Upper lobe of left lung (tissue), 6 donors: ENCODE data around the gene PARG. TPM values are rescaled to one million over a fixed set of nuclear protein-coding genes. Genes with fewer than 3 reads are reported as not detected.

Experiments used
- ATAC-seq, 2 donors: fragments of 200-7000 bp; cut with Tn5 transposase; one replicate each; pipeline ENCODE4 v1.9.1; 2022; ENCODE audit warnings: mild to moderate bottlenecking in 2 of 2, moderate library complexity in 2 of 2; ENCODE audit not compliant: low FRiP score in 2 of 2
- DNase-seq, 2 donors: peaks; one replicate each; pipeline ENCODE4 v3.0.0-alpha.2; 2019 to 2020
- H3K27ac ChIP-seq, 4 donors: fragments of 200-600 bp; sonication (generic); one replicate each; pipeline ENCODE4 v1.5.1; 2016 to 2019
- H3K27me3 ChIP-seq, 4 donors: fragments of 200-600 bp; sonication (generic); one replicate each; pipeline ENCODE4 v1.5.1; 2017 to 2019
- H3K36me3 ChIP-seq, 4 donors: fragments of 200-600 bp; sonication (generic); one replicate each; pipeline ENCODE4 v1.5.1; 2016 to 2019
- H3K4me1 ChIP-seq, 4 donors: fragments of 200-600 bp; sonication (generic); one replicate each; pipeline ENCODE4 v1.5.1; 2018 to 2019
- H3K4me3 ChIP-seq, 4 donors: fragments of 200-600 bp; sonication (generic); one replicate each; pipeline ENCODE4 v1.5.1; 2017 to 2019; ENCODE audit warnings: mild to moderate bottlenecking in 2 of 4, moderate library complexity in 1 of 4
- H3K9me3 ChIP-seq, 4 donors: fragments of 200-600 bp; sonication (generic); one replicate each; pipeline ENCODE4 v1.5.1; 2018 to 2019
- CTCF ChIP-seq, 6 experiments: fragments of 450-650 bp in 4 of 6; fragments of 200-600 bp in 2 of 6; sonication (generic) in 2 of 6; IDR thresholded peaks; one replicate each; pipeline ENCODE4 v1.5.1; 2016 to 2019; ENCODE audit warnings: antibody characterized with exemption in 6 of 6
- EP300 ChIP-seq, 4 donors: sonication (generic); formaldehyde crosslinking; IDR thresholded peaks; one replicate each; pipeline ENCODE4 v1.5.1; 2017; ENCODE audit warnings: antibody characterized with exemption in 4 of 4, control low read depth in 2 of 4
- POLR2A ChIP-seq, 4 donors: fragments of 450-650 bp; IDR thresholded peaks; one replicate each; pipeline ENCODE4 v1.5.1; 2016 to 2017; ENCODE audit warnings: antibody characterized with exemption in 4 of 4, mild to moderate bottlenecking in 2 of 4
- POLR2AphosphoS5 ChIP-seq, 2 donors: sonication (generic); formaldehyde crosslinking; IDR thresholded peaks; one replicate each; pipeline ENCODE4 v1.5.1; 2017; ENCODE audit warnings: antibody characterized with exemption in 2 of 2
- WGBS, 2 donors: methylation state at CpG; one replicate each; pipeline ENCODE4 v1.1.5; 2017 to 2018; 5-methylcytosine and 5-hydroxymethylcytosine counted together
- small RNA-seq, 4 donors: library from RNA; depleted of rRNA; stranded (forward); fragments of <200 nt; gene quantifications; one replicate each; pipeline ENCODE3, GENCODE V24; 2016
- total RNA-seq, 6 donors: library from RNA; depleted of rRNA in 4 of 6; stranded (reverse); fragments of >200 nt in 4 of 6; gene quantifications; one replicate each; pipeline versions ENCODE4 v1.1.0 to v1.2.1, GENCODE V29; 2016 to 2021
- donor health status: DM: no; HTN: no; CAD: no; lungs with moderate emphysema.
- donor health status: DM: no; HTN: yes; CAD: no; lungs with severe emphysema.

Gene PARG
- total RNA-seq, 6 donors from 2014 or later: 17.3 to 35.6 (median 23.8) TPM

GRCh38 chr10:49769692-49770091 is 172.1 kb downstream of the PARG start:
- DNase-seq (no peak), ATAC-seq (peak in 1 of 2 donors; percentile 30)
- Histone ChIP-seq H3K9me3 (peaks cover 0 to 5% (median 1%) of the 10 kb centered on the region in 4 donors), H3K27ac (no peak overlapping the region), H3K27me3 (peaks cover 0 to 17% (median 9%) of the 10 kb centered on the region in 4 donors), H3K4me1 (no peaks in the 10 kb centered on the region), H3K4me3 (no peak overlapping the region), H3K36me3 (no peaks in the 10 kb centered on the region)
- TF ChIP-seq EP300 (IDR thresholded peaks at IDR 0.05) (no peak), CTCF (IDR thresholded peaks at IDR 0.05) (no peak), POLR2AphosphoS5 (IDR thresholded peaks at IDR 0.05) (no peak), POLR2A (IDR thresholded peaks at IDR 0.05) (no peak)
- WGBS, 2 donors: 88 to 97% methylated on average over 8 of the region's 8 CpGs

GRCh38 chr10:49768731-49769130 is 173.1 kb downstream of the PARG start:
- Histone ChIP-seq H3K27ac (no peak overlapping the region), H3K9me3 (peaks cover 0 to 5% (median 1%) of the 10 kb centered on the region in 4 donors), H3K27me3 (peaks cover 0 to 17% (median 9%) of the 10 kb centered on the region in 4 donors), H3K36me3 (no peaks in the 10 kb centered on the region), H3K4me1 (no peaks in the 10 kb centered on the region), H3K4me3 (no peak overlapping the region)
- TF ChIP-seq POLR2A (IDR thresholded peaks at IDR 0.05) (no peak), CTCF (IDR thresholded peaks at IDR 0.05) (no peak), EP300 (IDR thresholded peaks at IDR 0.05) (no peak), POLR2AphosphoS5 (IDR thresholded peaks at IDR 0.05) (no peak)
- DNase-seq (peak in 1 of 2 donors; percentile 62), ATAC-seq (peak in 1 of 2 donors; percentile 26)
- 15 to 21% methylated on average over 9 to 14 of the region's 45 CpGs for WGBS, 2 donors

- DNase-seq (peak in 1 of 2 donors; percentile 64), ATAC-seq (no peak)
- no peaks in the 10 kb centered on the region for H3K4me1 ChIP-seq
- 11% methylated on average over 9 of the region's 38 CpGs; no CpG with 5 or more reads in 1 of the 2 donors for WGBS, 2 donors
- H3K27ac ChIP-seq: no peak overlapping the region
- no peaks in the 10 kb centered on the region for H3K36me3 ChIP-seq
- TF ChIP-seq EP300 (IDR thresholded peaks at IDR 0.05) (no peak), CTCF (IDR thresholded peaks at IDR 0.05) (no peak), POLR2AphosphoS5 (IDR thresholded peaks at IDR 0.05) (no peak), POLR2A (IDR thresholded peaks at IDR 0.05) (no peak)
- peaks cover 0 to 5% (median 1%) of the 10 kb centered on the region in 4 donors for H3K9me3 ChIP-seq
- H3K4me3 ChIP-seq: no peak overlapping the region
- H3K27me3 ChIP-seq: peaks cover 0 to 17% (median 9%) of the 10 kb centered on the region in 4 donors
These were observed 173.5 kb downstream of the PARG start for GRCh38 chr10:49768329-49768728.

Small RNA genes lying within 50 kb of the gene (small RNA-seq; reads per million reads assigned to genes)
- gene RNA5SP317 (0 reads per million in 4 donors), gene SNORA74C-2 (0 reads per million in 4 donors)

Other genes with a start within 250 kb of the PARG start
- under 1 TPM in 4 of 6 donors, not detected in 2; 0.10 to 0.46 (median 0.22) TPM for gene OGDHL, start 179.7 kb downstream of the PARG start, total RNA-seq
- 10 to 100 TPM; 12.6 to 50.3 (median 19.3) TPM for gene TIMM23B, start within 50 bp of the PARG start, total RNA-seq
- 10 to 100 TPM; 10.9 to 72.3 (median 19.8) TPM for gene AGAP6, start 46.4 kb upstream of the PARG start, total RNA-seq
- gene WASHC2A, start 125.9 kb upstream of the PARG start, total RNA-seq: 10 to 100 TPM; 43.1 to 79.6 (median 55.6) TPM